Measurements from ENCODE around the gene LFNG.
"Not testable (repeated sequence)": the region's sequence is repeated elsewhere in the genome, so short reads cannot be mapped to it uniquely, and the experiment has no call there.

The LFNG gene

DNA sequence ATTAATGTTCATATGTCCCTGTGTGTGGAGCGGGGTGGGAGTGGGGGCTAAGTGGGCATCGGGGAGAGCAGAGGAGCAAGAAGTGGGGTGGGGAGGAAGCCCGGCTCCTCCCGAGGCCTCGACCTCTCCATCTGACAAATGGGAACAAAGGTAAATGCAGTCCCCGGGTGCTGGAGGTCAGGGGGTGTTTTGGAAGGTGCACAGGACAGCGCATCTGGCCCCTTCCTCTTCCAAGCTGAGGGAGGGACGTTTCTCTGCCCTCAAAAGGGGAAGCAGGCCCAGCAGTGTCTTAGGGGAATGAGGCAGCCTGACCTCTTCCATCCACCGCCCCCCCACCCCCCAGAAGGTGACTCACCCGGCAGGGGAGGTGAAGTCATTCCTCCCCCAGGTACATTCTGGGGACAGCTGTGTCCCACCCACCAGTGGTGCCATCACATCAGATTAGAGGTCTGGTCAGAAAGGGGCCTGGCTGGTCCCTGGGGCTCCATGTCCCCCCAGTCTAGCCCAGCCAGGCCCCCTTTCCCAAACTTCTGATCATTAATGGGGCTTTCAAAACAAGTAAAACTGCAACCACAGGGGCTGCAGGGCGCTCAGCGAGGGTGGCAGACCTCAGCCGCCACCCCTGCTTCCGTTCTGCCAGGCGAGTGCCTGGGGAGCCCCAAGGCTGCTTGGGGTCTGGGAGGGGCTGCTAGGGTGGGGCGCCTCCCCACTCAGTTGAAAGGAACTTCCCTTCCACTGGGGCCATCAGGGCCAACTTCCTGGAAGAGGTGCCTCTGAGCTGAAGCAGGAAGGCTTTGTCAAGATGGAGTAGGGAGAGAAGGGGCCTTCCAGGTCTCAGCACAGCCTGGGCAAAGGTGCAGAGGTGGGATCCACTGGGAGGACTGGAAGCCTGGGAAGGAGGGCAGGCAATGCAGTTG is 10.8 kb downstream of the LFNG start:
- DNase-seq (ENCODE audit: low read depth in 2 of 2): peak in 1 of 2 donors; percentile 58

DNA sequence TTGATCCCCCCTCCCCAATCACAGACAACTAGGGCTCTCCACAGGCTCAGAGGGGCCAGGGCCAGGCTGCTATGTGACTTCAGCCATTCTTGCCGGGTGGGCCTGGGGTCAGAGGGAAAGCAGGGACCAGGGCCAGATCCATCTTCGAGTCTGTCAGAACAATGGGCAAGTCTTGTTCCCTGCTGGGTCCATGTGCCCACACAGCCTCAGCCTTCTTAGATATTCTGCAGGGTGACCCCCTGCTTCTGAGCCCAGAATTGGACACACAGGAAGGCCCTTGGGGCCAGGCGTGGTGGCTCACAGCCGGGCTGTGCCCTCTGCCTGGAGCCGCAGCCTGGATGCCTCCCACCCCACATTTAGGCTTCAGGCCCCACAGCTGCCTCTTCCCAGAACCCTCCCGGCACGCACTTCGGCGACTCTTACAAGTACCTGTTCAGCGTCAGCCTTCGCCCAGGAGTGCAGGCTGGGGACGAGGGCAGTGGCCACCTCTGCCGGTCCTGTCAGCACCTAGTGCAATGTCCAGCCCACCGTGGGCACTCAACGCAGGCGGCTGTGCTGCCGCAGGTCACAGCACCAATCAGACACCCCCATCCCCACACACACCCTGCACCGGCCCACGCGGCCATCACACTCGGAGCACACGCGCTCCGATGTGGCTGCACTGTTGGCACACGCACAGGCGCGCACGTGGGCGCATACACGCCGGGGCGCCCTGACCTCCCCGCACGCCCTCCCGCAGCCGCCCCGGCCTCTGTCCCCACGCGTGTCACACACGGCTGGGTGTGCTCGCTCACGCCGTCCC is 11.6 kb downstream of the LFNG start:
- DNase-seq (ENCODE audit: low read depth in 2 of 2): not testable (repeated sequence)

GRCh38 chr7:2531796-2532110 is 12.2 kb downstream of the LFNG start:
- DNase-seq (ENCODE audit: low read depth in 2 of 2): not testable (repeated sequence)

DNA sequence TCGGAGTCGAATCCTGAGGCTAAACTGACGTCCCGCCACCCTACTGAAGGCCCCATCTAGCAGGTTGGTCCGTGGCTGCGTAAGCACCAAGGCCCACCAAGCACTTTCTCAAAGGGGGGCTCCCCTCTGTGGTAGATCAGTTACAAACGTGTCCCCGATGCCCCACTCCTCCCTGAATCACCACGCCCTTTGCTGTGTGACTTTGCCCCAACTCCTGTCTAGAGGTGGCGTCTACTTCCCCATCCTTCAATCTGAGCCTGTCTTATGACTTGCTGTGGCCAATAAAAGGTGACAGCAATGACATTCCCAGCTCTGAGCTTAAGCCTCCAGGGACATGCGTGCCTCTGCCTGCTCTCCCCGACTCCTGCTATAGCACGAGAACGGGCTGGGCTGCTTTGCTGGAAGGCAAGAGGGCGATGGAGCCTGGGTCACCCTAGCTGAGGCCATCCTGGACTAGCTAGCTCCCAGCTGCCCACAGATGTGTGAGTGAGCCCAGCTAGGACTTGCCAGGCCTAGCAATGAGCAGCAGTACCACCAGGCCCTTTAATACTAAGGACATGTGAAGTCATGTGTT is 12.7 kb downstream of the LFNG start:
- DNase-seq (ENCODE audit: low read depth in 2 of 2): not testable (repeated sequence)

GRCh38 chr7:2532816-2533215 is 13.2 kb downstream of the LFNG start:
- DNase-seq (ENCODE audit: low read depth in 2 of 2): not testable (repeated sequence)

- DNase-seq (ENCODE audit: low read depth in 2 of 2): not testable (repeated sequence)
Observed at GRCh38 chr7:2533566-2533965, 14.0 kb downstream of the LFNG start.

GRCh38 chr7:2534214-2534613 is 14.6 kb downstream of the LFNG start:
- DNase-seq (ENCODE audit: low read depth in 2 of 2): not testable (repeated sequence)

GRCh38 chr7:2535872-2536627 is 16.5 kb downstream of the LFNG start:
- DNase-seq (ENCODE audit: low read depth in 2 of 2): not testable (repeated sequence)

GRCh38 chr7:2537981-2538851 is 18.6 kb downstream of the LFNG start:
- DNase-seq (ENCODE audit: low read depth in 2 of 2): no peak

- DNase-seq (ENCODE audit: low read depth in 2 of 2): no peak
Observed at GRCh38 chr7:2539031-2539911, 19.7 kb downstream of the LFNG start.

DNA sequence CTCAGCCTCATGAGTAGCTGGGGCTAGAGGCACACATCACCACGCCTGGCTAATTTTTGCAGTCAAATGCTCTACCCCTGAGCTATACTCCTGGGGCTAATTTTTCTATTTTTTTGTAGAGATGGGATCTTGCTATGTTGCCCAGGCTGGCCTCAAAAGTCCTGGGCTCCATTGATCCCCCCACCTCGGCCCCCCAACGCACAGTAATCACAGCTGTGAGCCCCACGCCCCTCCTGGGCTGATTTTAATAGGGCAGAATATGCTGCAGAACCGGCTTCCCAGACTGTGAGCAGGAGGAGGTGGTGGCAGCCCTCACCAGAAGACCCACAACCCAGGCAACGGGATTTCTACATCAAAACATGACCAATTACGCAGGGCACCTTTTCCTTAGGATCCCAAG is 20.6 kb downstream of the LFNG start:
- DNase-seq (ENCODE audit: low read depth in 2 of 2): no peak

- no peak for DNase-seq (ENCODE audit: low read depth in 2 of 2)
Observed at GRCh38 chr7:2540641-2541051, 21.1 kb downstream of the LFNG start.

DNA sequence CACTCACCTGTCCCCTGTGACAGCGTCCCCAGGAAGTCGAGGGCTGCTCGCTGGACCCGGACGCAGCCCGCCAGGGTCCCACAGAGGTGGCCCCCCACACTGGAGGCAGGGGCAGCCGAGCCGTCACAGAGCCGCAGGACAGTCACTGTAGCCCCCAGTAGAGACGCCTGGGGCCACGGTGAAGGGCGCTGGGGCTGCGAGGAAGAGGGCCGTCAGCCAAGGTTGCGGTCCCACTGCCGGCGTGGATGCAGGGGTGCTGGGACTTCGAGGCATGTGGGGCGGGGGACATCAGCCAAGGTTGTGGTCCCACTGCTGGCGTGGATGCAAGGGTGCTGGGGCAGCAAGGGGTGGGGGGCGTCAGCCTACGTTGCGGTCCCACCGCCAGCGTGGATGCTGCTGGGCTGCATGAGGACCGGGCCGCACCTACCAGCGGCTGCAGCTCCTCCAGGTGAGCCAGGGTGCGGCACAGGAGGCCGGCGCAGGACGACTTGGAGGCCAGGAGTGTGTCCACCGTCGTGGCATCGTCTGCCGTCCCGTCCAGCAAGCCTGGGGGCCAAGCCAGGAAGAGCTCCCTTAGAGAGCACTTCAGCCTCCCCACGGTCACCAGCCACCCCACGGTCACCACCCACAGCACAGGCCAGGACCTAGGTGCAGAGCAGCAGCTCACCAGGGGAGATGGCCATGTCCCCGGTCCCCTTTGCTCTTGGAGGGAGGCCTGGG is 21.9 kb downstream of the LFNG start:
- DNase-seq (ENCODE audit: low read depth in 2 of 2): no peak

DNA sequence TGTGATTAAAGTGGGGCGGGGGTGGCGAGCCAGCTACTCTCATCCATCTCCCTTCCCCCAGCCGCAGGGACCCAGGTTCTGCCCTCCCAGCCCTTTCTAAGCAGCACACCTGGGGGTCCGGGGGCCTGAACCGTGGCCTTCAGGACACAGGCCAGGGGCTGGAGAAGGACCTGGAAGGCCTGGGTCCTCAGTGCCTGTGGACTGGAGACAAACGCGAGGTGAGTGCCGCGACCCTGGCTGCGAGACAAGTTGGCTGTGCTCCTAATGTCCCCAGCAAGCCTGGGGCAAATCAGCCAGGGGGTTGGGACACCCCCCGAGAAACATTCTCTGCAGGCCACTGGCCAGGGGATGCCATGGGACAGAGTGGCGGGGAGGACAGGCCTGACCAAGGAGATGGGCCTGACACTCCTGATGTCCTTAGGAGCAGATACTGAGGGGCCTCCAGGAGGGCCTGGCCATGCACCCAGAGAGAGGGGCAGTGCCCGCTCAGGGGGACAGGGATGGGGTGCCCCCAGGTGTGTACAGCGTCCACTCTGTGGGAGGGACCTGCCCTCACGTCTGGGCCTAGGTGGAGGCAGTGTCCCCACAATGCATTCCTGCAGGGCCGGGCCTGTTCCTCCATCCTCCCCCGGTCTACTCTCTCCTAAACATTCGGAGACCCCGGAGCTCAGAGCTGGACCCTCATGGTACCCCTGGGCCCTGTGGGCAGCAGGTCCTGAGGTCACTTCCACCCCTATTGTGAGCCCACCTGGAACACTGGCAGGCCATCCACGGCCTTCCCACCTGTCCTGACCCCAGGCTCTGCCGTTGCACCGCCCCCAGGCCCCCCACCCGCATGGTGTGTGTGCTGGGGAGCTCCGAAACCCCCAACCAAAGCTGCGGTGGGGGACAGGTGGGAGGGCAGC is 22.7 kb downstream of the LFNG start:
- no peak for DNase-seq (ENCODE audit: low read depth in 2 of 2)

DNA sequence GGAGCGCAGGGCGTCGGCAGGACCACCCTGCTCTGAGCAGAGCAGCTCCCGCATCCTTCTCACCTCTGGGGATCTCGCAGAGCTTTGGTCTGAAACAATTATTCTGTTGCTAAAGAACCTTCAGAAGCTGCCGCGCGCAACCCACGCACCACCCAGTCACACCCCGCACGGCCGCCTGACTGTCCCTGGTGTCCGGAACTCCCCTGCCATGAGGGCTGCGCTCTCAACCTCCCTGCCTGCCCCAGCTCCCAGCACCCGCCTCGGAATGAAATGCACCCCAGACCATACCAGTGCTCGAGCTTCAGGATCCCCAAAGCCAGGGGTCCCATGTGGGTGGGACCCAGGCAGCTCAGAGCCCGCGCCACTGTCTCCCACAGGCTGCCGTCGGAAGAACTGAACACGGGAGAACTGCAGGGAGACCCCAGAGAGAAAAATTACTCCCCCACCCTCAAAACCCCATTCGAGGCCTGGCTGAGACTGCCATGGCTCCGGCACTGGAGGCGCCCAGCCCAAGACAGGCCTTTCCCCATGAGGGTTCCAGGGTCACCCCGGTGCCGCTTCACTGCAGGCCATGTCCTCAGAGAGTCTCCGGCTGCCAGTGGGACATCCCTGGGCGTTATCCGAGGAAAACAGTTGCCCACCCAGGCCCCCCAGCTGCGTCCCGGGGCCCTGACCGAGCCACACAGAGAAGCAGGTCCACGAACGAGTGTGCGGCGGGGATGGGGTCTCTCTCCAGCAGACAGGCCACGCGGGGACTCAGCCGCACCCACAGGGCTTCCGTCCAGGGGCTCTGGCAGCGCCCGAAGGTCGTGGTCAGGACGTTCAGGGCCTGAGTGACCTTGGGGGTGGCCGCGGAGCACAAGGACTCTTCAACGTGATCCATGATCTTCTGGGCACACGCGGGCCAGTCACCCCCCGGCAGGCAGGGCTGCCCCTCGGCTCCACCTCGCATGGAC is 23.6 kb downstream of the LFNG start:
- DNase-seq (ENCODE audit: low read depth in 2 of 2): no peak

- DNase-seq (ENCODE audit: low read depth in 2 of 2): no peak
Observed at GRCh38 chr7:2544541-2545188, 25.1 kb downstream of the LFNG start.
